Gastrocnemius medialis (tissue), 4 donors: Measurements from ENCODE around the gene PCSK4. TPM values are rescaled to one million over a fixed set of nuclear protein-coding genes. Genes with fewer than 3 reads are reported as not detected.
"Not testable (repeated sequence)": the region's sequence is repeated elsewhere in the genome, so short reads cannot be mapped to it uniquely, and the experiment has no call there.

Experiments used
- ATAC-seq, 2 donors: fragments of 150-250 bp; one replicate each; pipeline ENCODE4 v1.9.1; 2016
- DNase-seq, 2 donors: peaks; one replicate each; pipeline ENCODE4 v3.0.0-alpha.2; 2019
- H3K27ac ChIP-seq, 4 donors: fragments of 200-600 bp; sonication (generic); 1 replicate in 1 of 4; 2 replicates in 3 of 4; pipeline ENCODE4 v1.5.1; 2016 to 2018; ENCODE audit warnings: mild to moderate bottlenecking in 2 of 4, moderate library complexity in 1 of 4
- H3K27me3 ChIP-seq, 3 donors: fragments of 200-600 bp; sonication (generic) in 2 of 3; 1 replicate in 1 of 3; 2 replicates in 2 of 3; pipeline versions ENCODE4 v1.5.1 to v1.6.0; 2016 to 2019; ENCODE audit warnings: mild to moderate bottlenecking in 1 of 3, moderate library complexity in 1 of 3
- H3K36me3 ChIP-seq, 2 donors: fragments of 200-600 bp; sonication (generic) in 1 of 2; one replicate each; pipeline ENCODE4 v1.5.1; 2017 to 2018
- H3K4me1 ChIP-seq, 2 donors: fragments of 200-600 bp; sonication (generic) in 1 of 2; one replicate each; pipeline ENCODE4 v1.5.1; 2016 to 2017; ENCODE audit warnings: mild to moderate bottlenecking in 2 of 2
- H3K4me3 ChIP-seq, 4 donors: fragments of 200-600 bp; sonication (generic) in 3 of 4; 1 replicate in 1 of 4; 2 replicates in 3 of 4; pipeline ENCODE4 v1.5.1; 2016 to 2019; ENCODE audit warnings: mild to moderate bottlenecking in 2 of 4
- H3K9me3 ChIP-seq, 3 donors: fragments of 200-600 bp; sonication (generic) in 2 of 3; 1 replicate in 1 of 3; 2 replicates in 2 of 3; pipeline ENCODE4 v1.5.1; 2016 to 2019
- CTCF ChIP-seq, 5 experiments: fragments of 450-650 bp in 3 of 5; fragments of 200-600 bp in 2 of 5; sonication (generic) in 2 of 5; IDR thresholded peaks in 4 of 5; conservative IDR thresholded peaks in 1 of 5; 1 replicate in 4 of 5; 2 replicates in 1 of 5; pipeline ENCODE4 v1.5.1; 2016 to 2019; ENCODE audit warnings: antibody characterized with exemption in 5 of 5, mild to moderate bottlenecking in 3 of 5, moderate library complexity in 3 of 5
- POLR2A ChIP-seq, 2 donors: fragments of 450-650 bp; IDR thresholded peaks; one replicate each; pipeline ENCODE4 v1.6.1; 2017; ENCODE audit warnings: antibody characterized with exemption in 2 of 2, mild to moderate bottlenecking in 2 of 2, moderate library complexity in 2 of 2
- in situ Hi-C, 4 donors: fragments of 200-750 bp; cut with MboI; loops; one replicate each; pipeline versions ENCODE4 v1.15.0 to v1.8.0; 2017; ENCODE audit warnings: low sequenced_read_pairs in 4 of 4
- intact Hi-C: fragments of 100-400 bp; cut with DNase I; formaldehyde crosslinking; loops from one replicate; pipeline ENCODE4 v1.15.1; 2023; ENCODE audit warnings: low total_unique reads
- total RNA-seq, 4 donors: library from RNA; depleted of rRNA; stranded (reverse); fragments of >200 nt; gene quantifications; one replicate each; pipeline versions ENCODE4 v1.1.0 to v1.2.3, GENCODE V29; 2016

Gene PCSK4
- total RNA-seq, 4 donors from 2014 or later: 0.12 to 0.60 (median 0.37) TPM

- Histone ChIP-seq H3K36me3 (no peaks in the 10 kb centered on the region), H3K27me3 (peaks cover 7 to 16% (median 9%) of the 10 kb centered on the region in 3 donors), H3K4me3 (peak overlapping the region in 1 of 4 donors; percentile 32), H3K4me1 (peaks cover 3 to 15% of the 10 kb centered on the region in 2 donors), H3K9me3 (no peaks in the 10 kb centered on the region), H3K27ac (no peak overlapping the region)
- intact Hi-C loops (no loop called here), in situ Hi-C loops (no loop called here)
- ATAC-seq: no peak
- TF ChIP-seq POLR2A (IDR thresholded peaks at IDR 0.05) (no peak), CTCF (IDR thresholded peaks at IDR 0.05 in 4 of 5, conservative IDR thresholded peaks at IDR 0.05 in 1 of 5) (no peak)
- DNase-seq: no peak
Observed at GRCh38 chr19:1502433-1503088, 12.4 kb upstream of the PCSK4 start.

GRCh38 chr19:1501200-1501595 is 11.0 kb upstream of the PCSK4 start:
- intact Hi-C loops (no loop called here), in situ Hi-C loops (no loop called here)
- ATAC-seq (no peak), DNase-seq (no peak)
- no peaks in the 10 kb centered on the region for H3K9me3 ChIP-seq
- H3K27me3 ChIP-seq: peaks cover 12 to 21% (median 16%) of the 10 kb centered on the region in 3 donors
- H3K4me3 ChIP-seq: no peak overlapping the region
- TF ChIP-seq CTCF (IDR thresholded peaks at IDR 0.05 in 4 of 5, conservative IDR thresholded peaks at IDR 0.05 in 1 of 5) (no peak), POLR2A (IDR thresholded peaks at IDR 0.05) (no peak)
- H3K4me1 ChIP-seq: peaks cover 0 to 9% of the 10 kb centered on the region in 2 donors
- no peak overlapping the region for H3K27ac ChIP-seq
- no peaks in the 10 kb centered on the region for H3K36me3 ChIP-seq

GRCh38 chr19:1499231-1499630 is 9.1 kb upstream of the PCSK4 start:
- in situ Hi-C loops, intact Hi-C loops, H3K27ac ChIP-seq, H3K9me3 ChIP-seq, ATAC-seq, H3K36me3 ChIP-seq, H3K4me1 ChIP-seq, H3K4me3 ChIP-seq, DNase-seq: not testable (repeated sequence)
- H3K27me3 ChIP-seq: peaks cover 12 to 24% (median 16%) of the 10 kb centered on the region in 3 donors

GRCh38 chr19:1497578-1498235 is 7.6 kb upstream of the PCSK4 start:
- Histone ChIP-seq H3K9me3 (no peaks in the 10 kb centered on the region), H3K27ac (no peak overlapping the region), H3K4me3 (no peak overlapping the region), H3K4me1 (no peaks in the 10 kb centered on the region), H3K27me3 (peaks cover 7 to 17% (median 16%) of the 10 kb centered on the region in 3 donors), H3K36me3 (no peaks in the 10 kb centered on the region)
- ATAC-seq (no peak), DNase-seq (no peak)
- no peak for TF ChIP-seq POLR2A (IDR thresholded peaks at IDR 0.05)
- no peak for TF ChIP-seq CTCF (IDR thresholded peaks at IDR 0.05 in 4 of 5, conservative IDR thresholded peaks at IDR 0.05 in 1 of 5)
- in situ Hi-C loops (no loop called here), intact Hi-C loops (no loop called here)

- Histone ChIP-seq H3K9me3 (no peaks in the 10 kb centered on the region), H3K4me1 (no peaks in the 10 kb centered on the region), H3K27ac (no peak overlapping the region), H3K4me3 (no peak overlapping the region), H3K27me3 (peaks cover 6 to 17% (median 16%) of the 10 kb centered on the region in 3 donors), H3K36me3 (no peaks in the 10 kb centered on the region)
- DNase-seq: no peak
- no peak for ATAC-seq
- intact Hi-C loops (no loop called here), in situ Hi-C loops (no loop called here)
- TF ChIP-seq POLR2A (IDR thresholded peaks at IDR 0.05): no peak
- TF ChIP-seq CTCF (IDR thresholded peaks at IDR 0.05 in 4 of 5, conservative IDR thresholded peaks at IDR 0.05 in 1 of 5): no peak
Observed at GRCh38 chr19:1496714-1497577, 6.8 kb upstream of the PCSK4 start.
